ENCODE data around the gene SMYD3. TPM values are rescaled to one million over a fixed set of nuclear protein-coding genes. Genes with fewer than 3 reads are reported as not detected.
A peak's percentile ranks its signal among the peaks of the same experiment; 100 is the strongest.

SMYD3 gene
- total and polyA plus RNA-seq, 9 of the 15 experiments (the other 6 are each of a cell fraction or from before 2014, with no cell fraction given) = 128 to 440 (median 197) TPM

DNA sequence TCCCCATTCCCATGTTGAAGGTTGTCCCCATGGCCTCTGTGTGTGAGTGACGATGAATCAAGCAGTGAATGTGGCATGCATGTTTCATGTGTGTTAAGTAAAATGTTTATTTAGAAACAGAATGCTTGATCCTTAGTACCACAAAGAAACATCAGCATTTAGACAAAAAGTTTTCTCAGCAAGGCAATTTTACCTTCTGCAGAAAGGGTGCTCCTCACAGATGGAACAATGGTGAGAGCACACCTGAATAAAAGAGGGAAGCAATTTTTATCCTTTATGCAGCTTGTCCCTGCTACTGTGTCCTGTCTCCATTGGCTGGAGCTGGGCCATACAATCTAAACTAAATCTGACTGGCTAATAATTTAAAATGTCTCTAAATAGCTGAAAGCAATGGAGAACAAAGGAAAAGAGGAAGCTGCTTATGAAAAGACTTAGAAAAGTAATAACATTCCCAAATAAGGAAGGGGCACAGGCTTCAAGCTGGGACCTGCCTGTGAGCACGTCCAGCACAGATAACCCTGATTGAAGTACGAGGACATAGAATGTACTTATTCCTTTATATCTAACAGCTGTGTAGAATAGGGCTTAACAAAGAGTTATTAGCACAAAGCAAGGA, 8.4 kb upstream of the SMYD3 start (continued):
- TF ChIP-seq, protein P1, sequence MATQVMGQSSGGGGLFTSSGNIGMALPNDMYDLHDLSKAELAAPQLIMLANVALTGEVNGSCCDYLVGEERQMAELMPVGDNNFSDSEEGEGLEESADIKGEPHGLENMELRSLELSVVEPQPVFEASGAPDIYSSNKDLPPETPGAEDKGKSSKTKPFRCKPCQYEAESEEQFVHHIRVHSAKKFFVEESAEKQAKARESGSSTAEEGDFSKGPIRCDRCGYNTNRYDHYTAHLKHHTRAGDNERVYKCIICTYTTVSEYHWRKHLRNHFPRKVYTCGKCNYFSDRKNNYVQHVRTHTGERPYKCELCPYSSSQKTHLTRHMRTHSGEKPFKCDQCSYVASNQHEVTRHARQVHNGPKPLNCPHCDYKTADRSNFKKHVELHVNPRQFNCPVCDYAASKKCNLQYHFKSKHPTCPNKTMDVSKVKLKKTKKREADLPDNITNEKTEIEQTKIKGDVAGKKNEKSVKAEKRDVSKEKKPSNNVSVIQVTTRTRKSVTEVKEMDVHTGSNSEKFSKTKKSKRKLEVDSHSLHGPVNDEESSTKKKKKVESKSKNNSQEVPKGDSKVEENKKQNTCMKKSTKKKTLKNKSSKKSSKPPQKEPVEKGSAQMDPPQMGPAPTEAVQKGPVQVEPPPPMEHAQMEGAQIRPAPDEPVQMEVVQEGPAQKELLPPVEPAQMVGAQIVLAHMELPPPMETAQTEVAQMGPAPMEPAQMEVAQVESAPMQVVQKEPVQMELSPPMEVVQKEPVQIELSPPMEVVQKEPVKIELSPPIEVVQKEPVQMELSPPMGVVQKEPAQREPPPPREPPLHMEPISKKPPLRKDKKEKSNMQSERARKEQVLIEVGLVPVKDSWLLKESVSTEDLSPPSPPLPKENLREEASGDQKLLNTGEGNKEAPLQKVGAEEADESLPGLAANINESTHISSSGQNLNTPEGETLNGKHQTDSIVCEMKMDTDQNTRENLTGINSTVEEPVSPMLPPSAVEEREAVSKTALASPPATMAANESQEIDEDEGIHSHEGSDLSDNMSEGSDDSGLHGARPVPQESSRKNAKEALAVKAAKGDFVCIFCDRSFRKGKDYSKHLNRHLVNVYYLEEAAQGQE (IDR thresholded peaks at IDR 0.05; ENCODE audit: borderline replicate concordance) = no peak
- TF ChIP-seq, protein P1 (CRISPR knock-in tag; IDR thresholded peaks at IDR 0.05; ENCODE audit: low read depth) = no peak
- TF ChIP-seq PRDM10 (IDR thresholded peaks at IDR 0.05; ENCODE audit: partially characterized antibody) = no peak
- 0 out of 4 replicates have a peak, but pooled peaks of 1 of the 2 experiments have one; percentile 25 for TF ChIP-seq KDM1A (IDR thresholded peaks at IDR 0.05)
- TF ChIP-seq PHB (CRISPR knock-in tag; IDR thresholded peaks at IDR 0.05) = no peak
- 0 out of 2 replicates have a peak, but pooled peaks have one; percentile 38 for TF ChIP-seq ZNF311 (CRISPR knock-in tag; IDR thresholded peaks at IDR 0.05)
- peak in 1 of 2 experiments; percentile 65 for TF ChIP-seq AFF1 (IDR thresholded peaks at IDR 0.05; ENCODE audit: low read depth in 1 of 2, partially characterized antibody in 2 of 2)
- no peak for TF ChIP-seq MLX (CRISPR knock-in tag; conservative IDR thresholded peaks at IDR 0.05)
- TF ChIP-seq SIN3B (IDR thresholded peaks at IDR 0.05; ENCODE audit: low read depth) = no peak
- TF ChIP-seq SMAD2 (IDR thresholded peaks at IDR 0.05; ENCODE audit: low read depth, low read length) = no peak
- TF ChIP-seq EGR1 (conservative IDR thresholded peaks at IDR 0.05) = no peak

Measured in K562 (cell line).